IMR-90 (cell line): ENCODE data around the gene LAMTOR4. TPM values are rescaled to one million over a fixed set of nuclear protein-coding genes. Genes with fewer than 3 reads are reported as not detected.
A peak's percentile ranks its signal among the peaks of the same experiment; 100 is the strongest.

Experiments
- ATAC-seq: fragments of 200-7000 bp; cut with Tn5 transposase; 2 replicates; pipeline ENCODE4 v1.9.1; 2020; ENCODE audit warnings: low read depth, mild to moderate bottlenecking, moderate library complexity
- BruUV-seq: library from RNA; stranded (reverse); fragments of 400-500 nt; replicated peaks from 2 replicates; lab custom pipeline; 2021; lab: Mats Ljungman, UMichigan
- CTCF ChIA-PET: fragments of 300-600 bp; formaldehyde crosslinking; extraction: SDS; loops from one replicate; lab custom pipeline; 2021; ENCODE audit warnings: antibody characterized with exemption; lab: Yijun Ruan, JAX
- POLR2A ChIA-PET: fragments of 300-600 bp; sonication (Branson Sonifier 250); formaldehyde crosslinking; loops from one replicate; lab custom pipeline; 2022; ENCODE audit warnings: antibody characterized with exemption; ENCODE audit not compliant: unreplicated experiment; lab: Charles Lee
- DNase-seq: peaks from one replicate; pipeline ENCODE4 v3.0.0; 2013
- H2AFZ ChIP-seq: replicated peaks from 2 replicates; pipeline ENCODE3; 2013; ENCODE audit warnings: low read length, mild to moderate bottlenecking; ENCODE audit not compliant: poor library complexity
- H2AK5ac ChIP-seq: 2 replicates; pipeline ENCODE4 v1.6.1; 2013; ENCODE audit warnings: low read depth, low read length, inconsistent platforms
- H2AK9ac ChIP-seq: replicated peaks from 2 replicates; pipeline ENCODE3; 2013; ENCODE audit warnings: mild to moderate bottlenecking, low read depth, low read length, moderate library complexity; ENCODE audit not compliant: poor library complexity
- H2BK120ac ChIP-seq: 2 replicates; pipeline ENCODE4 v1.6.1; 2013; ENCODE audit warnings: low read depth, low read length, inconsistent platforms
- H2BK15ac ChIP-seq: 3 replicates; pipeline ENCODE4 v1.6.1; 2013; ENCODE audit warnings: low read depth, low read length, inconsistent platforms
- H2BK20ac ChIP-seq: 2 replicates; pipeline ENCODE4 v1.6.1; 2013; ENCODE audit warnings: low read depth, mild to moderate bottlenecking, inconsistent platforms, low read length, moderate library complexity
- H2BK5ac ChIP-seq: 2 replicates; pipeline ENCODE4 v1.6.1; 2013; ENCODE audit warnings: mild to moderate bottlenecking, low read depth, low read length, inconsistent platforms; ENCODE audit not compliant: poor library complexity, severe bottlenecking
- H3K14ac ChIP-seq: replicated peaks from 2 replicates; pipeline ENCODE4 v1.6.1; 2013; ENCODE audit warnings: low read depth, low read length, inconsistent platforms
- H3K18ac ChIP-seq: 2 replicates; pipeline ENCODE4 v1.6.1; 2013; ENCODE audit warnings: low read depth, low read length, control low read depth
- H3K23ac ChIP-seq: 2 replicates; pipeline ENCODE4 v1.6.1; 2013; ENCODE audit warnings: low read depth, low read length, inconsistent platforms
- H3K27ac ChIP-seq: 2 replicates; pipeline ENCODE4 v1.5.1; 2013; ENCODE audit warnings: mild to moderate bottlenecking, control low read depth, low read length; ENCODE audit not compliant: insufficient read depth
- H3K27me3 ChIP-seq: 2 replicates; pipeline ENCODE4 v1.6.1; 2013; ENCODE audit warnings: low read length; ENCODE audit not compliant: control insufficient read depth, insufficient read depth
- H3K36me3 ChIP-seq: 2 replicates; pipeline ENCODE4 v1.6.1; 2013; ENCODE audit warnings: low read length, mixed read lengths; ENCODE audit not compliant: control insufficient read depth, insufficient read depth
- H3K4ac ChIP-seq: 2 replicates; pipeline ENCODE4 v1.6.1; 2013; ENCODE audit warnings: low read depth, low read length, inconsistent platforms
- H3K4me1 ChIP-seq: 2 replicates; pipeline ENCODE4 v1.6.1; 2013; ENCODE audit warnings: low read length, mixed read lengths; ENCODE audit not compliant: control insufficient read depth, insufficient read depth
- H3K4me2 ChIP-seq: 2 replicates; pipeline ENCODE4 v1.6.1; 2013; ENCODE audit warnings: low read depth, mild to moderate bottlenecking, control low read depth, low read length, moderate library complexity
- H3K4me3 ChIP-seq: 2 replicates; pipeline ENCODE4 v1.5.1; 2013; ENCODE audit warnings: low read depth, mild to moderate bottlenecking, control low read depth, low read length, moderate library complexity; ENCODE audit not compliant: insufficient read depth
- H3K56ac ChIP-seq: 2 replicates; pipeline ENCODE4 v1.6.1; 2013; ENCODE audit warnings: low read length, inconsistent platforms; ENCODE audit not compliant: insufficient read depth; ENCODE audit errors: extremely low read depth
- H3K79me1 ChIP-seq, 2 experiments: 2 replicates each; pipeline ENCODE4 v1.6.1; 2013; ENCODE audit warnings: low read length in 2 of 2, inconsistent platforms in 1 of 2, low read depth in 1 of 2
- H3K9ac ChIP-seq: 2 replicates; pipeline ENCODE4 v1.6.1; 2013; ENCODE audit warnings: low read depth, low read length, control low read depth
- H3K9me1 ChIP-seq: 2 replicates; pipeline ENCODE4 v1.6.1; 2013; ENCODE audit warnings: low read length, inconsistent platforms; ENCODE audit not compliant: insufficient read depth
- H3K9me3 ChIP-seq: 2 replicates; pipeline ENCODE4 v1.6.1; 2013; ENCODE audit warnings: low read length; ENCODE audit not compliant: control insufficient read depth, insufficient read depth
- H4K20me1 ChIP-seq: 2 replicates; pipeline ENCODE4 v1.6.1; 2013; ENCODE audit warnings: low read length, inconsistent platforms; ENCODE audit not compliant: insufficient read depth
- H4K5ac ChIP-seq: 2 replicates; pipeline ENCODE4 v1.6.1; 2013; ENCODE audit warnings: mild to moderate bottlenecking, low read depth, low read length, control low read depth
- H4K8ac ChIP-seq, 2 experiments: 2 replicates each; pipeline ENCODE4 v1.6.1; 2013; ENCODE audit warnings: low read depth in 2 of 2, low read length in 2 of 2, control low read depth in 1 of 2, inconsistent platforms in 1 of 2
- H4K91ac ChIP-seq: 2 replicates; pipeline ENCODE4 v1.6.1; 2013; ENCODE audit warnings: low read depth, low read length, inconsistent platforms; ENCODE audit not compliant: insufficient read depth
- CHD1 ChIP-seq: IDR thresholded peaks from 2 replicates; pipeline ENCODE4 v1.6.1; 2012; ENCODE audit warnings: low read depth, low read length, improper control_type of control experiment
- CTCF ChIP-seq: conservative IDR thresholded peaks from 2 replicates; pipeline ENCODE4 v1.5.1; 2012; ENCODE audit warnings: mild to moderate bottlenecking, low read depth, low read length, improper control_type of control experiment
- ELK1 ChIP-seq: fragments of 150-350 bp; IDR thresholded peaks from 2 replicates; pipeline ENCODE4 v1.6.1; 2016; ENCODE audit warnings: low read depth, mild to moderate bottlenecking, low read length, moderate library complexity, borderline replicate concordance
- FOS ChIP-seq: fragments of 150-350 bp; IDR thresholded peaks from 2 replicates; pipeline ENCODE4 v1.6.1; 2016; ENCODE audit warnings: low read depth, low read length
- MAFK ChIP-seq: IDR thresholded peaks from 2 replicates; pipeline ENCODE4 v1.6.1; 2012; ENCODE audit warnings: low read depth, low read length, improper control_type of control experiment
- MAZ ChIP-seq: IDR thresholded peaks from 2 replicates; pipeline ENCODE4 v1.6.1; 2012; ENCODE audit warnings: low read depth, mild to moderate bottlenecking, low read length, improper control_type of control experiment, moderate library complexity, borderline replicate concordance
- RAD21 ChIP-seq: IDR thresholded peaks from 2 replicates; pipeline ENCODE4 v1.6.1; 2012; ENCODE audit warnings: low read length, improper control_type of control experiment
- RCOR1 ChIP-seq: IDR thresholded peaks from 2 replicates; pipeline ENCODE4 v1.6.1; 2012; ENCODE audit warnings: mild to moderate bottlenecking, low read length, improper control_type of control experiment; ENCODE audit not compliant: insufficient replicate concordance
- RFX5 ChIP-seq: IDR thresholded peaks from 2 replicates; pipeline ENCODE4 v1.8.0; 2012; ENCODE audit warnings: low read depth, mild to moderate bottlenecking, low read length, moderate library complexity
- USF2 ChIP-seq: fragments of 150-350 bp; IDR thresholded peaks from 2 replicates; pipeline ENCODE4 v1.6.1; 2017; ENCODE audit warnings: mild to moderate bottlenecking, antibody characterized with exemption, low read length, low read depth
- WGBS, 2 experiments: methylation state at CpG; one replicate each; pipeline versions ENCODE4 v1.1.5 to v1.1.7; 2013; ENCODE audit warnings: missing lambda C conversion rate in 2 of 2; ENCODE audit not compliant: insufficient read length in 1 of 2; ENCODE audit errors: extremely low coverage in 2 of 2; 5-methylcytosine and 5-hydroxymethylcytosine counted together
- dilution Hi-C: fragments of 300-500 bp; cut with HindIII; formaldehyde crosslinking; loops from one replicate; pipeline ENCODE4 v1.14.3; 2018; ENCODE audit warnings: low sequenced_read_pairs; ENCODE audit not compliant: unreplicated experiment
- in situ Hi-C: fragments of 300-500 bp; cut with MboI; formaldehyde crosslinking; loops from 3 replicates; pipeline ENCODE4 v1.14.3; 2019; ENCODE audit warnings: low sequenced_read_pairs, inconsistent platforms, mixed read lengths
- intact Hi-C: fragments of 100-400 bp; cut with micrococcal nuclease; formaldehyde crosslinking; loops from 2 replicates; pipeline ENCODE4 v1.10.0; 2022
- polyA plus RNA-seq, 3 experiments: library from polyadenylated mRNA; depleted of rRNA; stranded (reverse); fragments of >200 nt; gene quantifications; 2 replicates each; pipeline ENCODE4 v1.2.3, GENCODE V29; 2012; ENCODE audit warnings: low replicate concordance in 1 of 3
- total RNA-seq: library from RNA; depleted of rRNA; stranded (reverse); fragments of >200 nt; gene quantifications from 2 replicates; pipeline ENCODE4 v1.2.3, GENCODE V29; 2012

Gene LAMTOR4
- total and polyA plus RNA-seq, 2 of the 4 experiments (the other 2 are of a cell fraction) = 134 to 268 TPM

- Histone ChIP-seq H4K20me1 (no peaks in the 10 kb centered on the region), H4K91ac (peak overlapping the region; percentile 60), H2BK120ac (peak overlapping the region; percentile 70), H2BK15ac (peak overlapping the region; percentile 30; the same call in 2 of the 3 replicates), H3K9me3 (no peaks in the 10 kb centered on the region), H3K9me1 (peaks cover 3% of the 10 kb centered on the region; the same call in 1 of the 2 replicates), H4K5ac (peak overlapping the region; percentile 48), H3K9ac (peak overlapping the region; percentile 61), H3K4me2 (peak overlapping the region; percentile 78), H3K56ac (peak overlapping the region; percentile 66), H3K79me1 (peaks cover 0 to 8% of the 10 kb centered on the region in 2 experiments; a peak in 1 of 4 replicates), H2AK5ac (peak overlapping the region; percentile 18; the same call in 1 of the 2 replicates), H4K8ac (peak overlapping the region; percentile 82 to 91), H3K4ac (peak overlapping the region; percentile 84), H3K27ac (peak overlapping the region; percentile 63), H3K18ac (peak overlapping the region; percentile 36; the same call in 1 of the 2 replicates), H3K4me1 (peaks cover 6% of the 10 kb centered on the region), H3K36me3 (peaks cover 3% of the 10 kb centered on the region; the same call in 1 of the 2 replicates), H2AFZ (peak overlapping the region; percentile 94), H3K27me3 (no peaks in the 10 kb centered on the region), H3K4me3 (peak overlapping the region; percentile 39), H2BK5ac (no peak overlapping the region), H2AK9ac (peak overlapping the region; percentile 67), H2BK20ac (peak overlapping the region; percentile 5; the same call in 1 of the 2 replicates), H3K14ac (peak overlapping the region; percentile 87), H3K23ac (peak overlapping the region; percentile 54)
- ChIA-PET CTCF (interaction anchor here (0.7 to 1.0 kb wide), 3 partner anchors 9 to 37 kb away, joined by 3 to 5 read pairs (median 3); partner anchors contain the start of genes GPC2 and STAG3), POLR2A (interaction anchor here (1.0 kb wide), 1 partner anchor 9 kb away, joined by 4 read pairs; the partner anchor contains the start of gene GPC2)
- intact Hi-C loops = no loop called here
- DNase-seq = no peak
- TF ChIP-seq CTCF (no peak), ELK1 (no peak), FOS (no peak), USF2 (no peak), CHD1 (no peak), RCOR1 (no peak), MAFK (no peak), MAZ (no peak), RFX5 (no peak), RAD21 (no peak)
- peak; percentile 66 for ATAC-seq
- 7% methylated on average over 3 of the region's 11 CpGs; no CpG with 5 or more reads in 1 of the 2 experiments for WGBS, 2 experiments
- in situ Hi-C loops = no loop called here
- dilution Hi-C loops = no loop called here
- BruUV-seq = no TSS peak
Measured at GRCh38 chr7:100167912-100168323, 19.2 kb downstream of the LAMTOR4 start.
